ENCODE data around the gene IMPA2.

Gene IMPA2

DNA sequence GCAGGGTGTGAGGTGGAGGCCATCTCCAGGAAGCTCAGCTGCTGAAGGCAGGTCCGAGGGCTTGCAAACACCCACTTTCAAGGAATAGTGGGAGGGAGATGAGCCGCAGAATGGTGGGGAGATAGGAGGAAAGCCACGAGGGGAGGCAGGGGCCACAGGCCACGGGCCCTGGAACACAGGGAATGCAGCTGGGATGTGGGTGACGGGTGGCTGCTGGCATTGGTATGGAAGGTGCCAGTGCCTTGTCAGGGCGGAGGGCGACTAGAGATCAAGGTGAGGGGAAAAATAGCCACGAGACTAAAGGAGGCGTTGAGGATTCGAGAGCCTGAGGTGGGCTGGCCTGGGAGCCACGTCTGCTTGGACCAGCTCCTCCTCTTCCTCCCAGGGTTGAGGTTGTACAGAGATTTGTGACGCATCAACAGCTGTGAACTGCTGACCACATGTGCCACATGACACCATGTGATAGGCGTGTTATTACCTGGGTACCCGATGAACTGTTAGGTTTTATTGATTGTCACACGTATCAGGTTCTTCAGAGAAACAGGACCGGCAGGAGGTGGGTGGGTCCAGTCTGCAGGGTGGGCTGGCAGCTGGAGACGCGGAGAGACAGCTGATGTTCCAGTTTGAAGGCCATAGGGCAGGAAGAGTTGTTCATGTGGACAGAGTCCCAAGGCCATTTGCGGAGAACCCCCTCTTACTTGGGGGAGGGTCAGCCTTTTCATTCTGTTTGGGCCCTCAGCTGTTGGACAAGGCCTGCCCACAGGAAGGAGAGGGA, 9.9 kb downstream of the IMPA2 start:
- DNase-seq = no peak

DNA sequence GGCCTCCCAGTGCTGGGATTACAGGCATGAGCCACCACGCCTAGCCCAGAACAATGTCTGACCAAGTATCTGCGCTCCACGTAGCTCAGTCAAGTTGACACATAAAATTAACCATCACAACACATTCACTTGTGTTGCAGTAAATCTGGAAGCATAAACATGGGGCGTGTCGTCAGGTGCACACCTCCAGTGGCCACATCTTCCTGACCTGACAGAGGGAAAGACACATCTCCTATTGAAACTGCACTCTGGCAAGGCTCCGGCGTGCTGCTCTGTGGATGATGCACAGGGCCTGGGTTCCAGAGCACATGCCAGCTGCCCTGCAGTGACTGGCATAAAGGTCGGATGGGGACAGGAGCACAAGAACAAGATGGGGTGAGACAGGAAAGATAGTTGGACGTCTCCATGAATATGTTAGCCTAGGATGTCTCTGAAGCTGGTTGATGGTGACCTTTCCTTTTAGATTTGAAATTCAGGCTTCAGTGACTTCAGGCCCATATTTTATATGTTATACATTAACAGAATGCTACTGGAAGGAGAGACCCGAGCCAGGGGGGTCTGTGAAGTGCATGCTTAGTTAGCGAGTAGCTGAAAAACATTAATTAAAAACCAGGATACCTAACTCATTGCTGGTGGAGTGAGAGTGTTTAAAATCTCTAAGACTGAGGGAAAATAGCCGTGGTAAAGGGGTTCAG, 10.9 kb downstream of the IMPA2 start:
- DNase-seq = no peak

DNA sequence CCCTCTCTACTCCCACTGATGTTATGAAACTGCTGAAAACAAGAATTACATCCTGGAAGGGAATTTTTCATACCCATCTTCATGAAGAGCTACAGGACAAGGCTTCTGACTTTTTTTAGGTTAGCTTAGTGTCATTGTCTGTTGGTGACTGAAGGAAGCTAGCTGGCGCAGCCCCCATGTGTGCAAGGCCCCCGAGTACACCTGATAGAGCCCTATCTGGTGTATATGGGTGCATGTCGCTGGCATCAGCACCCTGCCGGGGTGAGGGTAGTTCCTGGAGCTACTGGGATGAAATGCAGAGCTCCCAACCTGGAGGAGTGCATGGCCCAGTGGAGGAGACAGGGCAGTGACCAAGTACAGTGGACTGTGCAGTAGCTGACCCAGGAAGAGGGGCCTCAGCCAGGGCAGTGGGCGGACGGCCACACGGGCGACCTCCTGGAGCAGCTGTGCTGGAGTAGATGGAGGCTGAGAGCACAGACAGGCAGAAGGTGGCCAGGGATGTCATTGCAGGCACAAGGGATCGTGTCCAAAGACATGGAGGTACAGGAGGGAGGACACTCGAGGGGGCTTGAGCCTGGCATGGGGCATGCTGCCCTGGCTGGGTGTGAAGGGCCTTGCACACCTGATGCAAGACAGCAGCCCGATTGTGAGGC, 12.1 kb downstream of the IMPA2 start:
- no peak for DNase-seq

DNA sequence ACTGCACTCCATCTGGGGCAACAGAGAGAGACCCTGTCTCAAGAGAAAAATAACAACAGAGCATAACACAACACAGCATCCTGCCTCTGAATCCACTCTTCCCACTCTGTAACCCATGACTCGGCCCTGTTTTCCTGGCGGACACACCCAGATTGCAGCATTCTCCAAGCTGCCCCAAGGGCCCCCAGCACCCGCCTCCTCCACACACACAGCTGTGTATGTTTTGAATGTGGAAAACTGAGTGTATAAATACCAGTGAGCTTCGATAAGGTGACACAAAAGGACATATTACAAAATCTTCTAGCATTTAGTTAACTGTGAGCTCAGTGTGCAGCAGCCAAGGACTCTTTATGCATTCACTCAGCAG, 13.0 kb downstream of the IMPA2 start:
- no peak for DNase-seq

DNA sequence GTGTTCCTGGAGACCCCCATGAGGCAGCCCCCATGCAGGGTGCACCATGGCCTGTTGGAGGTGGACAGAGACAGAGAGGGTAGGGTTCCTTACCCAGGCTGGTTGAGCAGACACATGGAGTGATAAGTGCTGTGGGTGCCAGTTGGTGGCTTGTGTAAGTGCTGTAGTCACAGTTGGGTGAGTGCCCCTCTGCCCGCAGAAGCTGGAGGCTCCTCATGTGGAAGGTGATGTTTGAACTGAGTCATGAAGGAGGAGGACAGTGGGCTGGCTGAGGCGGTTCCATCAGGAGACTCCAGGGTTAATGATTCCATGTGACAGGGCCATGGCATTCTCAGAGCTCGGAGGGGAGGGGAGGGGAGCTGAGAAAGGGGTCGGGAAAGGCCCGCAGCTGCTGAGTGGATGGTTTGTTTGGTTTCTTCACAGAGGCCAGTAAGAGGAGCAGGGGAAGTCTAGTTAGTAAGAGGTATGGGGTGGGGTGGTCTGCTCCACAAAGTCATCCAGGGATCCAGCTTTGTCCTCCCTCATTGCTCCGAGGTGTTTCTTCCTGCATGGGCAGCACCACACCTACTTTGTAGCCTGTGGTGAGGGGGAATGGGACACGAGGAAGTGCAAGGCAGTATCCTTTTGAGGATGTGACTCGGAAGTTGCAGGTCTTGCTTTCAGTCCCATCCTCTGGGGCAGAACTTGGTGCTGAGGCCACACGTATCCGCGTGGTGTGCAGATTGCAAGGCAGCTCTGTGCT, 13.6 kb downstream of the IMPA2 start:
- DNase-seq = no peak

DNA sequence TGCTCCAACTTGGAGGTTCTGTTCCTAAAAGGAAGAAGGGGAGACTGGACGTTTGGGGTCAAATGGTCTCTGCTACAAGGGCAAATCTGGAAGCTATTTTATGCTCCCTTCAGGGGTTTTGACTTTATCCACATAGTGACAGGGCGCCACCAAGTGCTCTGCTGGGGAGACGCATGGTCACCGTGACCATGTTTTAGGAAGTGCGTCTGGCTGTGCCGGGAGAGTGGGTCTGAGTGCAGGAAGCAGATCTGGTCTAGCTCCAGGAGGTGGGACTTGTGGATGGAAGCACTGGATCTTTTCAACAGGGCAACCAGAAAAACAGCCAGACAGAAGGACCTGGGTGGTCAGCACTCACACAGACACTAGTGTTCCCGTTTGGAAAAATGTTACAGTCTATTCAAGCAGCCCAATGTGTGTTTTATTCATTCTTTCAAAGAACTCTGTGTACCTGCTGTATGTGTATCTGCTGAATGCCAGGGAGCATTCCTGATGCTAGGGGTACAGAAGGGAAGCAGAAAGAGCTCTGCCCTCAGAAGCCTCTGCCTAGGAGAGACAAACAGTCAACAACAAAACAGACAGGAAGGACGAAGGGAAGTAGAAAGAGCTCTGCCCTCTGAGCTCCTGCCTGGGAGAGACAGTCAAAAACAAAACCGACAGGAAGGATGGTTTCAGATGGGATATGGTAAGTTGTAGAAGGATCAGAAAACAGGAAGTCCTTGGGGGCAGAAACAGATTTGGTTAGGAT, 14.3 kb downstream of the IMPA2 start:
- DNase-seq = peak; percentile 36 to 38

DNA sequence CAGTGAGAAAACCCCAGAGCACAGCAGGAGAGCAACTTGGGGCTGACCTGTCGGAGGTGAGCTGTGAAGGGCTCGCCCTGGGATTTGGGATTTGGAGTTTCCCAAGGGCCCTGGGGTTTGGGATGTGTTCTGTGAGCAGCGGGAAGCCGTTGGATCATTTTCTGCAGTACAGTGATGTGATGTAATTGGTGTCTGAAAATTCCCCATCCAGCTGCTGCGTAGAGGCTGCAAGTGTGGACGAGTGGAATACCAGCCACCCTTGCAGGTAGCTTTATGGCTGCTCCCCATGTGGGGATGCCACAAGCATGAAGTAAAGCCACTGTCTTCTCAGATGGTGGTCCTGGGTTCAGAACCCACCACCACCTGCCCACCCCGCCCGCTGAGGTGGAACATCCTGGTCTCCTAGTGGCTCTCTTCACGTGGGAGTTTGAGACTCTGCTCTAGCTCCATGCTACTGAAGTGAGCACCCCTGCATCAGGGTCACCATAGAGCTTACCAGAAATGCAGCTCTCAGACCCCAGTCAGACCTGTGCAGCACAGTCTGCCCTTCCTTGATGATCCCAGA, 15.0 kb downstream of the IMPA2 start:
- DNase-seq = no peak

DNA sequence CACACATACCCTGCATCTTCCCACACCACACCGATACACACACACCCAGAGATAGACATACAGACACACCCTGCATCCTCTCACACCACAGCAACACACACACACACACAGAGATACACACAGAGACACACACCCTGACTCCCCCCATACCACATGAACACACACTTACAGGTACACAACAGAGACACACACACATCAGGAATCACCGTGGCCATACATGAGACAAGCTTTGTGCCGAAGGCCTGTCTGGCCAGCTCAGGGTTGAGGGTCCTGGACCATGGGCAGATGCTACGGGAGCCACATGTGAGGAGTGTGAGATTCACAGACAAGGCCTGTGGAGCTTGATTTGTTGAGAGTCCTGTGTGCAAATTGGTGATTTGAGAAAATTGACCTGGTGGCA, 15.6 kb downstream of the IMPA2 start:
- no peak for DNase-seq

DNA sequence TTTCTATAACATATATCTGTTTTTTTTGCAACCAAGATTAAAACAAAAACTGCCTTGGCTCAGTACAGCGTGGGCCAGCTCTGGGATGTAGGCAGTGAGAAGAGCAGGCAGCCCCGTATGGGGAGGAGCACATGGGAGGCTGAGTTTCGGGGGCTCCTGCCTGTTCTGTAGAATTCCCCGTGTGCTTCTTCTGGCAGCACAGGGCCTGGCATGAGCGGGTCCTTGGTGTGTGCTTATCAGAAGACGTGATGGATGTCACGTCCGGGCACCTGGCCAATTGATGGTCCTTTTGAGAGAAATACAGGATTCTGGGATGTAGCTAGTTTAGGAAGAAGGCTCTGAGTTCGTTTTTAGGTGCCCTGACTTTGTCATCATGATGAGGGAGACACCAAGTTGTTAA, 16.2 kb downstream of the IMPA2 start:
- no peak for DNase-seq

DNA sequence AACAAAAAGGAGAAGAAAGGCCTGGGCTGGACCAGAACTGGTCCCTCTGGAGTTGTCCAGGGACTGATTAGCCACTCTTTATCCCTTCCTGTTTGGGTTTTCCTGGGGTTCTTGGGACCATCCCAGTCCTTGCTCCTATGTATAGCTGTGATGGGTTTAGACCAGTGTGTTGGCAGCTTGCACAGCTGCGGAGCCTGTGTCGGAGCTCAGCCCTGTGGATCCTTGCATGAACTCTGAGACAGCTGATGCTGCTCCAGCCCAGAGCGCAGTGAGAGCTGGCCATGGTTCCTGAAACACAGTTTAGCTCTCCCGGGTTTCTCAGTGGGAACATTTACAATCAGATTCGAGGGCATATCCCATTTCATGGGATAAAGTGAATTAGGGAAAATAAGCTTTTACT, 16.9 kb downstream of the IMPA2 start:
- DNase-seq = no peak

DNA sequence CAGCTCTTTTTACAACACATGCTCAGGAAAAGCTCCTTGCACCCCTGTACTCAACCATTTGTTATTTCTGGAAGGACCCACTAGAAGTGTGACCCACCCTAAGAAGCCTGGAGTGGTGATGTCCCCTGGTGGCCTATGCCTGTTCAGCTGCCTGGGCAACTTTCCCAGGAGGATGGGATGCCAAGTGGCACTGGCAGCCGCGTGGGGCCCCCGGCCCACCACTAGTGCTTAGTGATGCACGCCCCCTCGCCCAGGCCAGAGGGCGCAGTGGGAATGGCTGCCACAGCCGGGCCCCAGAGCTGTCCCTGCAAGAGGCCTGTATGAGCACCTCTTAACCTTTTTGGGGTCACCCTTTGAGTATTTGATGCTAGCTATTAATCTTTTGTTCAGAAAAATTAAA, 18.1 kb downstream of the IMPA2 start:
- DNase-seq = no peak

DNA sequence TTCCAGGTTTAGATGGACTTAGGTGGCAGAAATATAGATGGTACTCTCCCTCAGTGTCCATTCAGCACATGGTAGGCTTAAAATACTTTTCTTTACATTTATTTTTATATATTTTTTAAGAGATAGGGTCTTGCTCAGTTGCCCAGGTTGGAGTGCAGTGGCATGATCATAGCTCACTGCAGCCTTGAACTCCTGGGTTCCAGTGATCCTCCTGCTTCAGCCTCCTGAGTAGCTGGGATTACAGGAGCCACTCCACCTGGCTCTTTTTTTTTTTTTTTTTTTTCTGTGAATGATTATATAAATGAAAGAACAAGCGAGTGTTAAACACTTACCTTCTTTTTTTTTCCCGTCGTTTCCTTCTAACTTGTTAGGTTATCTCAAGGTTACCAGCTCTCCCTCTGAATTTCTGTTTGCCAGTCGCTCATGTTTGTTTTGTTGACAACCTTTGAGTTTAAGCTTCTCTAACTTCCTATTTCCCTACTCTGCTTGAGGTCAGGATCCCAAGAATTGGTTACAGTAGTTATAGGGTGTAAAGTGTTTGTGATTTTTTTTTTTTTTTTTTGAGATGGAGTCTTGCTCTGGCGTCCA, 18.9 kb downstream of the IMPA2 start:
- DNase-seq = no peak

DNA sequence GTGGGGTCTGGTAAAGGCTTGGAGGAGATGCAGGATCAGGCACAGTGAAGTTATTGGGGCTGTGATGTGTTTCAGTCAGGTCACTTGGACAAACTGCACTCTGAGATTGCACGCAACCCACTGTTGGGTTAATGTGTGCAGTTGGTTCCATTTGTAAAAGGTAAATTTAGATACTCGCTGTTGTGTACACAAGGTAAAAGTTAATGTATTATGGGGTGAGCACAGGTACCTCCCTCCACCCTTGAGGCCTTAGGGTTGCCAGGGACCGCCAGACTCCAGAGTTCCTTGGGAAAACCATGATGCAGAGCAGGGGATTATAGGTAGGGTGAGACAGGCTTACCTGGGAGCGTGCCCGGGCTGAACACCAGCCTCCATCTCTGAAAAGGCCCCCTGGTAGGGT, 20.1 kb downstream of the IMPA2 start:
- DNase-seq = no peak

DNA sequence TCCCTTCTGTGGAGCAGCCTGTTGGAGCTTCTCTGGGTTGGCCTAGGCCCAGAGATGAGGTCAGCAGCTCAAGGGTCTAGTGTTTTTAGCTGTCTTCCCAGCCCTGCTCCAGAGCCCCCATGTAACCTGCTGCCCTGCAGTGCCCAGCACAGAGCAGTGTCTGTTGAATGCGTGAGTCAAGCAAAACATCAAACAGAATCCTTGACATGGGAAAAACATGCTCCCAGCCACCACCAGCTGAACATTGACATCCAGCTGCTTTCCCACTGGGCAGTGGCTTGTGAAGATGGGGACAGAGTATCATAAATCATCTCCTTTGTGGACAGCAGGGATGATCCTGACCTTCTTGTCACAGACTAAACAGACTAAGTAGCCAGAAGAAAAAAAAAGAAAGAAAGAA, 22.6 kb downstream of the IMPA2 start:
- DNase-seq = no peak

DNA sequence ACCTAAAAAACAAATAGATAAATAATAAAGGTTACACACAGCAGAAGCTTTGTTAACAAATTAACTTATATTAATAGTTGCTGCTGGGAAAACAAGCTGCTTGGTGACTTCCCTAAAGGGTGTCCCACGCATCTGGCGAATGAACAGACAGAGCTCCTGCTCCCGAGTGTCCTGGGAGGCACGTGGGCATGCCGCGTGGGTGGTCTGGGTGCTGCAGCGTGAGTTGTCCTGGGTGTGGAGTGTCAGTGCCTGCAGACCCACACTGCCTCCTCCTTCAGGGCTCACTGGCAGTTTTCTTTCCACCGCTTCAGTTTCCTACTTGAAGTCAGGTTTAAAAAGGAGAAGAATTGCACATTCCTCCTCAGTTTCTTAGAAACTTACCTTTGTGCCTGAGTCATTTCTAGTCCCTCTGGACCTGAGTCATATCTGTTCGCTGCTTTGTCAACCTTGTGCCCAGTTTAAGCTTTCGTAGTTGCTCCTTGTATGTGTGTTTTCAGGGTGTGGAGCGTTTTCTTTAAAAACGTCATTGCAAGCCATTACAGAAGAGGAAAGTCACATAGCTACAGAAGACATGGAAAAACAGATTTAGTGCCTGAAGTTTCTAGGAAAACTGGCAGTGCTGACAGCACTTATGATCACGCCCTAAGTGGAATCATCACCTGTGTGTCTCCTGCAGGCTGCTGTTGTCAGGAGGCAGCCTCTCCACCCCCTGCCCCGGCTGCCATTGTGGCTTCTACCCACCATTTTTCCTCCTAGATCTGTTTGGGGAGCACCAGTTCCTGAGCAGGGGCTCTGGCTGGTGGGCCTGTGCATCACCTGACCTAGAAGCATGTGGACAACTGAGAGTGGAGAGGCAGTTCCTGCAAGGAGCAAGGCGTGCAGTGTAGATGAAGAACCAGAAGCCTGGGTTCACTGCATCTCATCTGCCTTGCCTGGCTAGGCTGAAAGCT, 24.5 kb downstream of the IMPA2 start:
- no peak for DNase-seq

DNA sequence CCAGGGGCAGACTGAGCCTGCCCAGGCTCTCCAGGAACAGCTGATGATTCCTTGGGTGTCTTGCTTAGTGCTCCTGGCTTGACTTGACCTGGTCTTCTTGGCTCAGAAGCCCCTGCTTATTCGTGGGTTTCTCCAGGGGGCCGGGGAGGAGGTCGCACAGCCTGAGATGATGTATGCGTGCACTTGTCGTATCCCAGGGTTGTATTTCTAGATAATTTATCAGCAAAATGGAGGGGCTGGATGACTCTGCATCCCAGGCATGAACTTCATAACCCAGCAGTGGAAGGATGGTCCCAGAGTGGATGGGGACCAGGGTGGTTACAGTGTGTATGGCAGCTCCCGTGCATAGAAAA, 25.2 kb downstream of the IMPA2 start:
- DNase-seq = no peak

DNA sequence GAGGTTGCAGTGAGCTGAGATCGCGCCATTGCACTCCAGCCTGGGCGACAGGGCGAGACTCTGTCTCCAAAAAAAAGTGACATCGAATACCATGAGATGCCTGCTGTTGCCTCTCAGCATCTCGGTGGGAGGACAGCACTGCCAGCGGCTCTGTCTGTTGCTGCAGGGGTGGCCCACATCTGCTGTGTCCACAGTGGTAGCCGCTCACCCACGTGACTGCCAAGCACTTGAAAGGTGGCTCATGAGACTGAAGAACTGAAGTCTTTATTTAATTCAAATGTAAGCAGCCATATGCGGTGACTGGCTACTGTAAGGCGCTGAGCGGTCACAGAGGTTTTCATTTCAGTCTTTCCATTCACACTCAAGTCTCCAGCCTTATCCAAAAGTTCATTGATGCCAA, 25.8 kb downstream of the IMPA2 start:
- DNase-seq = no peak

DNA sequence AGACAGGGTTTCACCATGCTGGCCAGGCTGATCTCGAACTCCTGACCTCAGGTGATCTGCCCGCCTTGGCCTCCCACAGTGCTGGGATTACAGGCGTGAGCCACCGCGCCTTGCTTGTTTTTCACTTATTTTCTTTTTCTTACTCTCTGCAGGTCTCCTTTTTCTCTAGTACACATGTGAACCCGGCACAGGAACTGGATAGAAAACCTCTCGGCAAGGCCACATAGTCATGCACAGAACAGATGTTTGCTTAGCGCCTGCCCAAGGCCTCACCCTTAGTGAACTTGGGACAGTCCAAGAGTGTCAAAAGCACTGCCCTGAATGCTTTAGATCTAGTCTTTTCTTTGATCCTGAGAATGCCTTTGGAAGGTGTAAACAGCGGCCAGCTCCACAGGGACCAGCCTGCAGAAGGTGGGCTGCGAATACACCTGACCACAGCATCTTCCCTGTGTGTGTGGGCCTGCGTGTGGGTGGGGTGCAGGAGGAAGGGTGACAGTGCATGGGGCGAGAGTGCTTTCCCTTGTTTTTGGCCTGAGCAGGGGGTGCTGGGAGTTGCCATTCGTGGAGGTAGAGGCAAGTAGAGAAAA, 27.0 kb downstream of the IMPA2 start:
- no peak for DNase-seq

DNA sequence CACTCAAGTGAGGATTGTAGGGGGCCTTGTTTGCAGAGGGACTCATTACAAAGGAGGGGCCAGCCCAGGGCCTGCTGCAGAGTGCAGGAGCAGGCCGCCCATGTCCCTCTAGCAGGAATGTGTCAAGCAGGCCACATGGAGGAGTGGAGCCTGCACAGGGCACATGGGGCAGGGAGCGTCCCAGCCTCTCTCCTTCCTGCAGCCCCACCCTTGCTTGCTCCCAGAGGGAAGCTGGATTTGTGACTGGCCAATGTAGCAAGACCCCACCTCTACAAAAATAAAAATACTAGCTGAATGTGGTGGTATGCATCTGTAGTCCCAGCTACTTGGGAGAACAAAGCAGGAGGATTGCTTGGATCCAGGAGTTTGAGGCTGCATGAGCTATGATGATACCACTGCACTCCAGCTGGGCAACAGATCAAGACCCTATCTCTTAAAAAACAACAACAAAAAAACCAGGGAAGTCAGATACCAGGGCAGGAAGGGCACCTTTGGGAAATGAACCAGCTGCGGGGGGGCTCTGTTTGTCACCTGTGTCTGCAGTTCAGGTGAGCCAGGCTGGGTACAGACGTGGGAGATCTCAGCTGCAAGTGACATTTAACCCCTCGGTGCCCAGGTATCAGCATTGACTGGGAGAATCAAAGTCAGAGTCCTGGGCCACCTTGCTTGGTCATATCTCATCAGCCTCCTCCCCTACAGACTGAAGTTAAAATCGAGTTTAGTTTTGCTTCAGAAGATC, 27.7 kb downstream of the IMPA2 start:
- DNase-seq = no peak

Measured in stimulated activated CD4-positive, alpha-beta T cell treated with anti-CD3 and anti-CD28 coated beads, Interleukin-2, amount 100 ng/mL, for 48 hours (primary cell).